ENCODE data around the gene CSNK2A1. TPM values are rescaled to one million over a fixed set of nuclear protein-coding genes. Genes with fewer than 3 reads are reported as not detected.
A peak's percentile ranks its signal among the peaks of the same experiment; 100 is the strongest.

The CSNK2A1 gene
- total RNA-seq, 1 experiment from 2014 or later = 205 TPM

- H3K9me3 Mint-ChIP-seq (ENCODE audit: unreplicated experiment) = no peaks in the 10 kb centered on the region
- DNase-seq = no peak
- no peak overlapping the region for H3K4me3 Mint-ChIP-seq (ENCODE audit: unreplicated experiment)
- intact Hi-C loops (cut with micrococcal nuclease; ENCODE audit: unreplicated experiment) = no loop called here
- POLR2A ChIA-PET = interaction anchor here (0.6 kb wide), 1 partner anchor 9 kb away, joined by 3 read pairs; no protein-coding TSS in a partner anchor
- H3K27me3 ChIP-seq (replicated peaks; ENCODE audit: control insufficient read depth, insufficient read depth, low read length) = no peaks in the 10 kb centered on the region
- H3K27ac Mint-ChIP-seq (ENCODE audit: unreplicated experiment) = peak overlapping the region; percentile 18
- no peaks in the 10 kb centered on the region for H3K27me3 Mint-ChIP-seq (ENCODE audit: insufficient read depth, unreplicated experiment)
- no peak for TF ChIP-seq CTCF (IDR thresholded peaks at IDR 0.05; ENCODE audit: insufficient read depth in 1 of 2, low read depth in 1 of 2, low read length in 1 of 2, severe bottlenecking in 1 of 2, unreplicated experiment in 1 of 2)
- no peaks in the 10 kb centered on the region for H3K4me1 Mint-ChIP-seq (ENCODE audit: low read depth, unreplicated experiment)
- no peak overlapping the region for H3K4me3 ChIP-seq (ENCODE audit: low read depth, low read length)
- CTCF ChIA-PET = no interaction called here
- H3K9me3 ChIP-seq = no peaks in the 10 kb centered on the region
- H3K36me3 ChIP-seq (ENCODE audit: control insufficient read depth, insufficient read depth, low read length) = peaks cover 9% of the 10 kb centered on the region; the same call in 1 of the 2 replicates
- H3K36me3 Mint-ChIP-seq (ENCODE audit: insufficient read depth, unreplicated experiment) = peaks cover 85% of the 10 kb centered on the region
- BruUV-seq (replicated peaks) = no TSS peak
- no peaks in the 10 kb centered on the region for H3K4me1 ChIP-seq
These were observed 108.0 kb downstream of the CSNK2A1 start for GRCh38 chr20:435558-435957.

GRCh38 chr20:434661-435419, 108.8 kb downstream of the CSNK2A1 start:
- no peaks in the 10 kb centered on the region for H3K9me3 Mint-ChIP-seq (ENCODE audit: unreplicated experiment)
- ChIA-PET CTCF (no interaction called here), POLR2A (interaction anchor here (0.6 kb wide), 1 partner anchor 8 kb away, joined by 3 read pairs; no protein-coding TSS in a partner anchor)
- no peaks in the 10 kb centered on the region for H3K4me1 Mint-ChIP-seq (ENCODE audit: low read depth, unreplicated experiment)
- H3K9me3 ChIP-seq = no peaks in the 10 kb centered on the region
- intact Hi-C loops (cut with micrococcal nuclease; ENCODE audit: unreplicated experiment) = no loop called here
- H3K27ac Mint-ChIP-seq (ENCODE audit: unreplicated experiment) = peak overlapping the region; percentile 18
- TF ChIP-seq CTCF (IDR thresholded peaks at IDR 0.05; ENCODE audit: insufficient read depth in 1 of 2, low read depth in 1 of 2, low read length in 1 of 2, severe bottlenecking in 1 of 2, unreplicated experiment in 1 of 2) = no peak
- H3K4me3 ChIP-seq (ENCODE audit: low read depth, low read length) = no peak overlapping the region
- no peak overlapping the region for H3K4me3 Mint-ChIP-seq (ENCODE audit: unreplicated experiment)
- BruUV-seq (replicated peaks) = no TSS peak
- H3K27me3 ChIP-seq (replicated peaks; ENCODE audit: control insufficient read depth, insufficient read depth, low read length) = no peaks in the 10 kb centered on the region
- H3K27me3 Mint-ChIP-seq (ENCODE audit: insufficient read depth, unreplicated experiment) = no peaks in the 10 kb centered on the region
- H3K4me1 ChIP-seq = no peaks in the 10 kb centered on the region
- peaks cover 8% of the 10 kb centered on the region; the same call in 1 of the 2 replicates for H3K36me3 ChIP-seq (ENCODE audit: control insufficient read depth, insufficient read depth, low read length)
- no peak for DNase-seq
- peaks cover 82% of the 10 kb centered on the region for H3K36me3 Mint-ChIP-seq (ENCODE audit: insufficient read depth, unreplicated experiment)

- H3K4me3 Mint-ChIP-seq (ENCODE audit: unreplicated experiment) = no peak overlapping the region
- intact Hi-C loops (cut with micrococcal nuclease; ENCODE audit: unreplicated experiment) = no loop called here
These were observed 109.4 kb downstream of the CSNK2A1 start for GRCh38 chr20:434221-434620.

More at GRCh38 chr20:434221-434620, 109.4 kb downstream of the CSNK2A1 start:
- ChIA-PET CTCF (no interaction called here), POLR2A (no interaction called here)
- H3K36me3 Mint-ChIP-seq (ENCODE audit: insufficient read depth, unreplicated experiment) = peaks cover 82% of the 10 kb centered on the region
- BruUV-seq (replicated peaks) = no TSS peak
- Histone ChIP-seq H3K4me1 (no peaks in the 10 kb centered on the region), H3K4me3 (ENCODE audit: low read depth, low read length) (no peak overlapping the region), H3K36me3 (ENCODE audit: control insufficient read depth, insufficient read depth, low read length) (peaks cover 6% of the 10 kb centered on the region; the same call in 1 of the 2 replicates), H3K27me3 (replicated peaks; ENCODE audit: control insufficient read depth, insufficient read depth, low read length) (no peaks in the 10 kb centered on the region), H3K9me3 (no peaks in the 10 kb centered on the region)
- no peak for TF ChIP-seq CTCF (IDR thresholded peaks at IDR 0.05; ENCODE audit: insufficient read depth in 1 of 2, low read depth in 1 of 2, low read length in 1 of 2, severe bottlenecking in 1 of 2, unreplicated experiment in 1 of 2)
- H3K4me1 Mint-ChIP-seq (ENCODE audit: low read depth, unreplicated experiment) = no peaks in the 10 kb centered on the region
- H3K27me3 Mint-ChIP-seq (ENCODE audit: insufficient read depth, unreplicated experiment) = no peaks in the 10 kb centered on the region
- peak overlapping the region; percentile 18 for H3K27ac Mint-ChIP-seq (ENCODE audit: unreplicated experiment)
- no peaks in the 10 kb centered on the region for H3K9me3 Mint-ChIP-seq (ENCODE audit: unreplicated experiment)
- no peak for DNase-seq
